BLaER1 treated with 17β-estradiol and CSF1 and Interleukin-3, amounts not matched to agents 10 nM and 100 nM (cell line): ENCODE data around the gene KMT2C.
"Not testable (repeated sequence)": the region's sequence is repeated elsewhere in the genome, so short reads cannot be mapped to it uniquely, and the experiment has no call there.

Experiments
- H3K27ac ChIP-seq, 11 experiments: shearing (Covaris generic); formaldehyde crosslinking; 2 replicates each; pipeline ENCODE4 v1.8.1; 2022
- H3K27me3 ChIP-seq, 11 experiments: shearing (Covaris generic); formaldehyde crosslinking; 2 replicates each; pipeline ENCODE4 v1.8.1; 2022
- H3K36me3 ChIP-seq, 11 experiments: shearing (Covaris generic); formaldehyde crosslinking; 2 replicates each; pipeline ENCODE4 v1.8.1; 2022
- H3K4me1 ChIP-seq, 10 experiments: shearing (Covaris generic); formaldehyde crosslinking; 2 replicates each; pipeline ENCODE4 v1.8.1; 2022
- H3K4me2 ChIP-seq, 11 experiments: shearing (Covaris generic); formaldehyde crosslinking; 2 replicates each; pipeline ENCODE4 v1.8.1; 2022
- H3K4me3 ChIP-seq, 10 experiments: shearing (Covaris generic); formaldehyde crosslinking; 2 replicates each; pipeline ENCODE4 v1.8.1; 2022
- H3K9ac ChIP-seq, 11 experiments: shearing (Covaris generic); formaldehyde crosslinking; 2 replicates each; pipeline ENCODE4 v1.8.1; 2022
- H3K9me3 ChIP-seq, 11 experiments: shearing (Covaris generic); formaldehyde crosslinking; replicated peaks in 1 of 11; 2 replicates each; pipeline ENCODE4 v1.8.1; 2022
- H4K20me1 ChIP-seq, 11 experiments: shearing (Covaris generic); formaldehyde crosslinking; 2 replicates each; pipeline ENCODE4 v1.8.1; 2022
- Cebpa-rat ChIP-seq, 11 experiments: shearing (Covaris generic); IDR thresholded peaks; 2 replicates each; pipeline ENCODE4 v1.8.1; 2022

The KMT2C gene

DNA sequence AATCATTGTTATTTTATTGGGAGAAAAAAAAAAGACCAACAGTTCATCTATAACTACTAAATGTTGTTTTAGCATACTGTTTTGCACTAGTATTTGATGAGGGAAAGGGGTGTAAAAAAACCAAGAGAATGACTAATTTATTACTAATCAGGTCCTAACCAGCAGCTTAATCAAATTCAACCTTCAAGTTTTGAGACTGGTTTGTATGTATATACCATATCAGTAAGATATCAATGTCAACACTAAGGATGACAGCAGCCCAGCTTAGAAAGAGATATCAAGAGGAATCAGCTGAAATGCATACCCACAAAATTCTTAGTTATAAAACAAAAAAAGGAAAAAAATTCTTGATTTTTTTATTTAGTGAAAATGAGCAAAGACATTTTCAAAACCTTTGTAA is 122.6 kb downstream of the KMT2C start:
- no peak overlapping the region for H3K9ac ChIP-seq
- H3K36me3 ChIP-seq: peaks cover 48 to 68% (median 59%) of the 10 kb centered on the region in 11 experiments
- H3K9me3 ChIP-seq: peaks cover 0 to 28% (median 25%) of the 10 kb centered on the region in 11 experiments; a peak in 19 of 22 replicates
- H3K4me1 ChIP-seq: peaks cover 0 to 44% (median 7%) of the 10 kb centered on the region in 10 experiments; a peak in 12 of 20 replicates
- no peaks in the 10 kb centered on the region for H3K27me3 ChIP-seq
- peak overlapping the region in 3 of 11 experiments; percentile 52 to 68 (median 64); a peak in 5 of 22 replicates for H3K27ac ChIP-seq
- peaks cover 0 to 61% (median 15%) of the 10 kb centered on the region in 11 experiments; a peak in 12 of 22 replicates for H4K20me1 ChIP-seq
- H3K4me3 ChIP-seq: no peak overlapping the region
- no peak for TF ChIP-seq Cebpa-rat (IDR thresholded peaks at IDR 0.05)
- peak overlapping the region in 1 of 11 experiments; percentile 47; a peak in 2 of 22 replicates for H3K4me2 ChIP-seq

DNA sequence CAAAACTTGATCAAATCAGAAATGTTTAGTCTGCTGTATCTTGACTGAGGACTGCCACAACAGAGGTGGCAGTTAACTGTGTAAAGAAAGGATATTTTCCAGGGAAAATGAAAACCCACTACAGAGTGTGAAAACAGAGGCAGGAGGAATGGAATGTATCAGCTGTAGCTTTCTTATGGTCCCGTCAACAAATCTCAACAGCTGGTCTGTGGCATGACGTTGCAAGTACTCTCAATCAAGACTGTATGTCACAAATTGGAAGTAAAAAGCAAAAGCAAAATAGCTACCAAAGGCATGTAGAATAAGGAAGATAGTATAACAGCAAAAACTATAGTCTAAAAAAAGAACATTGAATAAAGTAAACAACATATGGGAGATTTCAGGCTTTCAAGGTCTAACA is 123.5 kb downstream of the KMT2C start:
- Histone ChIP-seq H3K9ac (no peak overlapping the region), H3K27ac (no peak overlapping the region; a peak in 1 of 22 replicates), H3K4me3 (no peak overlapping the region), H3K4me1 (peaks cover 0 to 40% (median 7%) of the 10 kb centered on the region in 10 experiments; a peak in 12 of 20 replicates), H3K27me3 (no peaks in the 10 kb centered on the region), H3K9me3 (peaks cover 6 to 37% (median 34%) of the 10 kb centered on the region in 11 experiments; a peak in 21 of 22 replicates), H3K36me3 (peaks cover 52 to 70% (median 62%) of the 10 kb centered on the region in 11 experiments), H4K20me1 (peaks cover 0 to 52% (median 10%) of the 10 kb centered on the region in 11 experiments; a peak in 12 of 22 replicates), H3K4me2 (no peak overlapping the region)
- TF ChIP-seq Cebpa-rat (IDR thresholded peaks at IDR 0.05): no peak

DNA sequence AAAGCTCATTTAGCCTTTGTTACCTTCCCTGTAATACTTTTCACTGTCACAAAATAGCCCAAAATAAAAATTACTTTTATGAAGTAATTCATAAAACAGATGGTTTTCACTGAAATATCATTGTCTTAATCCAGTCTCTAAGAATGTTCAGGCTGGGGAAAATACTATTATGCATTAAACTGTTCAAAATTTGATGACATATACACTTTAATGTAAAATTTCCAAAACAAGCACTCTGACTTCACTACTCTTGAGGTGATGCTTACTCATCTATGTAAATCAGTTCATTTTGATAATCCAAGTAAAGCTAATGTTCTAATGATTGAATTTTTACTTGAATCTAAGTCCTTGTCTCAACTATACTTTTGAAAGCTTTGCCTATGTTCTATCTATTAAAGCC is 127.9 kb downstream of the KMT2C start:
- peaks cover 87 to 97% (median 90%) of the 10 kb centered on the region in 11 experiments for H3K36me3 ChIP-seq
- H3K9me3 ChIP-seq: peaks cover 7 to 39% (median 36%) of the 10 kb centered on the region in 11 experiments; a peak in 21 of 22 replicates
- TF ChIP-seq Cebpa-rat (IDR thresholded peaks at IDR 0.05): no peak
- no peak overlapping the region for H3K9ac ChIP-seq
- H3K4me1 ChIP-seq: no peaks in the 10 kb centered on the region
- H3K27me3 ChIP-seq: no peaks in the 10 kb centered on the region
- no peak overlapping the region for H3K4me3 ChIP-seq
- H4K20me1 ChIP-seq: peaks cover 0 to 40% (median 0%) of the 10 kb centered on the region in 11 experiments; a peak in 4 of 22 replicates
- H3K27ac ChIP-seq: no peak overlapping the region
- no peak overlapping the region for H3K4me2 ChIP-seq

DNA sequence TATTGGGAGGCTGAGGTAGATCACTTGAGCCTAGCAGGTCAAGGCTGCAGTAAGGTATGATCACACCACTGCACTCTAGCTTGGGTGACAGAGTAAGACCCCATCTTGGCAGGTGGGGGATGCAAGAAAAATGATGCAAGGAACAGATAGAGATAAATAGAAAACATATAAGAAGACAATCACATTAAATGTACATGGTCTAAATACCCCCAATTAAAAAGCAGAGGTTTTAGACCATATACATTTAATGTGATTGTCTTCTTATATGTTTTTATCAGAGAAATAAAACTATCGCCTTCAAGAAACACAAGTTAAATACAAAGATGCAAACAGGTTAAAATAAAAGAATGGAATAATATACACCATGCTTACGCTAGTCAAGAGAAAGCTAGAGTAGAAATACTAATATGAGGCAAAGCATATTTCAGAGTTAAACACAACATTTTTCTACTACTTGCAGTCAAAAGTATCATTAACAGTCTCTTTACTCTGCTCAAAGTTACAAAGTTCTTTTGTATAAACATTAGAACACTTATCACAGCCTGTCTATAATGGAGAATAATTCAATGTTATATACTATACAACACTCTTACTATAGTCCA is 136.2 kb downstream of the KMT2C start:
- H3K36me3 ChIP-seq: peaks cover 66 to 90% (median 80%) of the 10 kb centered on the region in 11 experiments
- H3K27ac ChIP-seq, H3K4me2 ChIP-seq, H3K9ac ChIP-seq, H3K27me3 ChIP-seq, H3K4me1 ChIP-seq, H3K4me3 ChIP-seq: not testable (repeated sequence)
- peaks cover 0 to 27% (median 0%) of the 10 kb centered on the region in 11 experiments; a peak in 3 of 22 replicates for H4K20me1 ChIP-seq
- peaks cover 7 to 41% (median 26%) of the 10 kb centered on the region in 11 experiments; a peak in 18 of 22 replicates for H3K9me3 ChIP-seq

DNA sequence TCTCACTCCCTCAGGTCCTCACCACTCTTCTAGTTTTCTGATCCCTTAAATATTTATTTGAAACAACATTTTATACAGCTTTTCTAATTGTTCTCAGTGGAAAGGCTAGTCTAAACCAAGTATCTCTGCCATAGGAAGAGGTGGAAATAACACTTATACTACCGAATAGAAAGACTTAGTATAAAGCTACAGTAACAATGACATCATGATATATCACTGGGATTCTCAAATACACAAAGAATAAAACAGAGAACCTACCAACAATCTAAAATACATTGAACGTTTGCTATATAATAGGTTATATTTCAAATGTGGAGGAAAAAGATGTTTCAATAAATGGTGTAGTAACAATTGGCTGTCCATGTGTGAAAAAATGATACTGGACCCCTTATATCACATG is 142.9 kb downstream of the KMT2C start:
- no peak for TF ChIP-seq Cebpa-rat (IDR thresholded peaks at IDR 0.05)

DNA sequence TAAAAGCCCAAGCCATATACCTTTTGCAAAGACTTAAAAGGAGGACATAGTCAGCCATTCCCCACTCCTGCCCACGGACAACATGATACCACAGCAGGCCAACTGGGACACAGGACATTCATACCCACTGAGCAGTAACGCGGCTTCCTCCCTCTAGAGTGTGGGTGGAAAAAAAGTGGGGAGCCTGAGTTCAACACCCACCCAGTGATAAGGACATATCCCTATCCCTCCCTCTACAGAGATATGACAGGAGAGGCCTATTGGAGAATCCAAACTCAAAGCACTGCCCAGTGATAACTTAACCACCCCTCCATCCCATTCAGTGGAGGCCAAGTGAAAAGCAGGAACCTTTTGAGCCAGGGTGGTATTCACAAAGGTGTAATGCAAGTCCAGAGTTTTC is 148.8 kb downstream of the KMT2C start:
- not testable (repeated sequence) for H3K27ac ChIP-seq, H3K4me3 ChIP-seq, H3K4me1 ChIP-seq, H3K27me3 ChIP-seq, H3K4me2 ChIP-seq, H3K9ac ChIP-seq
- peaks cover 25 to 38% (median 34%) of the 10 kb centered on the region in 11 experiments for H3K9me3 ChIP-seq
- peaks cover 38 to 59% (median 47%) of the 10 kb centered on the region in 11 experiments for H3K36me3 ChIP-seq
- H4K20me1 ChIP-seq: peaks cover 0 to 19% (median 0%) of the 10 kb centered on the region in 11 experiments; a peak in 3 of 22 replicates

More for the DNA sequence above, 142.9 kb downstream of the KMT2C start:
- no peak overlapping the region for H3K4me2 ChIP-seq
- peaks cover 72 to 93% (median 78%) of the 10 kb centered on the region in 11 experiments for H3K36me3 ChIP-seq
- no peak overlapping the region for H3K9ac ChIP-seq
- H3K27ac ChIP-seq: no peak overlapping the region
- H3K4me3 ChIP-seq: no peak overlapping the region
- peaks cover 0 to 7% (median 0%) of the 10 kb centered on the region in 11 experiments; a peak in 3 of 22 replicates for H4K20me1 ChIP-seq
- no peaks in the 10 kb centered on the region for H3K4me1 ChIP-seq
- H3K27me3 ChIP-seq: no peaks in the 10 kb centered on the region
- H3K9me3 ChIP-seq: peaks cover 44 to 70% (median 65%) of the 10 kb centered on the region in 11 experiments

DNA sequence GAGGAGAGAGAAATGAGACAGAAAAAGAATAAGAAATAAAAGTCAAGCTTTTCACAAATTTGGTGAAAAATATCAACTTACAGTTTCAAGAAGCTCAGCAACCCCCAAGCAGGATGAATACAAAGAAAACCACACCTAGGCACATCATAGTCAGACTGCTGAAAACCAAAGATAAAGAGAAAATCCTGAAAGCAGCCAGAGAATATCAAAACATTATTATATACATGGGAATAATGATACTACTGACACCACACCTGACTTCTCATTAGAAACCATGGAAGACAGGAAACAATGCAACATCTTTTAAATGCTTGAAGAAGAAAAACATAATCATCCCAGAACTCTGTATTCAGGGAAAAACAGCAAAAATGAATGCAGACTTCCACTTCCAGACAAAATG is 149.6 kb downstream of the KMT2C start:
- Histone ChIP-seq H3K36me3 (peaks cover 36 to 58% (median 45%) of the 10 kb centered on the region in 11 experiments), H4K20me1 (peaks cover 0 to 19% (median 0%) of the 10 kb centered on the region in 11 experiments; a peak in 3 of 22 replicates), H3K9me3 (peaks cover 22 to 33% (median 29%) of the 10 kb centered on the region in 11 experiments)
- H3K4me3 ChIP-seq, H3K4me2 ChIP-seq, H3K4me1 ChIP-seq, H3K27ac ChIP-seq, H3K27me3 ChIP-seq, H3K9ac ChIP-seq: not testable (repeated sequence)

DNA sequence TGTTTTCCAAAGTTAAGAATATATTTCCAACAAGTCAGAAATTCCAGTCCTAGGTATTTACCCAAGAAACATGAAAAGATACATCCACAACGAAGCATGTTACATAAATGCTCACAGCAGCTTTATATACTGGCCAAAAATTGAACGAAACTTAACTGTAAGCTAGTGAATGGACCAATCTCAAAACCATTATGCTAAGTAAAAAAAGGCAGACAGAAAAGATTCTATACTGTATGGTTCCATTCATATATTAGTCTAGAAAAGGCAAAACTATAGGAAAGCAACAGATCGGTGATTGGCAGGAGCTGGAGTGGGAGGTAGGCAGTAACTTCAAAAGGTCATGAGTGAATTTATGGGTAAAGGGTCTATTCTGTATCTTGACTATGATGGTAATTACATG is 150.8 kb downstream of the KMT2C start:
- not testable (repeated sequence) for H3K4me3 ChIP-seq, H3K27ac ChIP-seq, H3K4me1 ChIP-seq, H3K4me2 ChIP-seq, H3K27me3 ChIP-seq, H3K9ac ChIP-seq
- H3K36me3 ChIP-seq: peaks cover 34 to 58% (median 42%) of the 10 kb centered on the region in 11 experiments
- H4K20me1 ChIP-seq: peaks cover 0 to 22% (median 0%) of the 10 kb centered on the region in 11 experiments; a peak in 3 of 22 replicates
- H3K9me3 ChIP-seq: peaks cover 16 to 25% (median 21%) of the 10 kb centered on the region in 11 experiments; a peak in 21 of 22 replicates

DNA sequence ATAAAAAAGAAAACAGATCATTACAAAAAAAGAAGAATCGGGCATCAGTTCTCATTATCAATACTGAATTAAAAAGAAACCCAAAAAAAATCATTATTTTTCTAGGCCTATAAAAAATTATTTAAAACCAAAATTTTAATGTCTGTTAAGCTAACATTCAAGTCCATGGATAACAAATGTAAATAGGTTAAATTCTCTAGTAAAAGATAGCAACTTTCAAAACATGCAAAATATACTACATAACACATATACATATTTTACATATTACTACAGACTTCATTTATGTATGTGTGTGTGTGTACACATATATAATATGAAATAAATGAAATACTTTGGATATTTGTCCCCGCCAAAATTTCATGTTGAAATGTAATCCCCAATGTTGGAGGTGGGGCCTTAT is 158.1 kb downstream of the KMT2C start:
- not testable (repeated sequence) for H3K27ac ChIP-seq, H3K9ac ChIP-seq, H3K4me1 ChIP-seq, H3K4me3 ChIP-seq, H3K9me3 ChIP-seq, H3K27me3 ChIP-seq, H3K4me2 ChIP-seq
- Histone ChIP-seq H3K36me3 (peaks cover 0 to 65% (median 24%) of the 10 kb centered on the region in 11 experiments; a peak in 20 of 22 replicates), H4K20me1 (peaks cover 0 to 35% (median 0%) of the 10 kb centered on the region in 11 experiments; a peak in 3 of 22 replicates)

DNA sequence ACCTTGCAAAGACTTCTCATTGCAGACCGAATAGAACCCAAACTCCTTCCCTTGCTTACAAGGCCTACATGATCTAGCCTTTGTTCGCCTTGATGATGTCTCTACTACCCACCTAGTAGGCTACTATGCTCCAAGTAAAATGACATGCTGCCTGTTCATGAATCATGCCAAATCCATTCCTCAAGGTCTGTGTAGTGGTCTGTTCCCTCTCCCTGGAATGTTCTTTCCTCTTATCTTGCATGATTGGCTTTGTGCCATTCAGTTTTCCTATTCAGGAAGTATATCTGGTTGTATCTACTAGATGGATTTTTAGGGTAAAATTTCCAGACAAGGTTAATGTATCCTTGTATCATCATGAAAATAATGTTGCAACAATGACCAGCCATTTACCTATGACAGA is 165.4 kb downstream of the KMT2C start:
- H3K36me3 ChIP-seq: peaks cover 27 to 87% (median 47%) of the 10 kb centered on the region in 11 experiments
- H4K20me1 ChIP-seq: peaks cover 0 to 34% (median 0%) of the 10 kb centered on the region in 11 experiments; a peak in 3 of 22 replicates
- not testable (repeated sequence) for H3K4me1 ChIP-seq, H3K4me2 ChIP-seq, H3K9ac ChIP-seq, H3K27me3 ChIP-seq, H3K9me3 ChIP-seq, H3K4me3 ChIP-seq, H3K27ac ChIP-seq

DNA sequence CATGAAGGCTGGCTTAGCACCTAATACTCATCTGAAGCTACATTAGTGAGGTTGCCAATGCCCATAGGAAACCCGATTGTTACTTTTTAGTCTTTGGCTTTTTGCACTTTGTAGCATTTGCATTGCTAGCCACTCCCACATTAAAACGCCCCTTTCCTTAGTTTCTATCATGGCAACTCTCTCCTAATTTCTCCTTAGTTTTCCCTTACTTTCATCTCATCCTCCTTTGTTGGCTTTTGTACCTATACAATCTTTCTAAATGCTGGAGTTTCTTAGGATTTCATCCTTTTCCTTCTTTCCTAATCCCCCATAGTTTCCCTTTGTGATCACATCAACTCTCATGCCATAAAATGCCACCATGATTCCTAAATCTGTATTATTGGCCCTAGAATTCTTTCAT is 168.9 kb downstream of the KMT2C start:
- H3K36me3 ChIP-seq: peaks cover 47 to 89% (median 54%) of the 10 kb centered on the region in 11 experiments
- not testable (repeated sequence) for H3K27me3 ChIP-seq, H3K4me2 ChIP-seq, H3K4me3 ChIP-seq, H3K27ac ChIP-seq, H3K9ac ChIP-seq, H3K9me3 ChIP-seq, H3K4me1 ChIP-seq
- peaks cover 0 to 40% (median 0%) of the 10 kb centered on the region in 11 experiments; a peak in 4 of 22 replicates for H4K20me1 ChIP-seq

DNA sequence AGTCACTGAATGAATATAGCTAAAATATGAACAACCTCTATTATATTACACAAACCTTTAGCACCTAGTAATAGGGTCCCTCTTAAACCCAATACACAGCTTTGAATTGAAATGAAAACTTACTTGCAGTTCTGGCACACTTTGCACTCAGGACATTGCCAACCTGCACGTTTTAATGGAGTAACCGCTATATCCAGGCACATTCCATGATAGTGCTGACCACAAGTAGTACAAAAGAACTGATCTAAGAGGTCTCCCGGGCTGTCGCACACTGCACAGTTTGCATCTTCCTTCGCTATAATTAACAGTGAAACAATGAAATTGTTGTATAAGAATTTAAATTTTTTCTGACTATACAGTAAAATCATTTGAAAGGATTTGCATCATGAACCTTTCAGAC is 170.9 kb downstream of the KMT2C start:
- not testable (repeated sequence) for H3K9me3 ChIP-seq, H3K4me3 ChIP-seq, H3K27ac ChIP-seq, H3K4me2 ChIP-seq, H3K4me1 ChIP-seq, H3K27me3 ChIP-seq, H3K9ac ChIP-seq
- Histone ChIP-seq H3K36me3 (peaks cover 32 to 80% (median 43%) of the 10 kb centered on the region in 11 experiments), H4K20me1 (peaks cover 0 to 38% (median 0%) of the 10 kb centered on the region in 11 experiments; a peak in 5 of 22 replicates)

DNA sequence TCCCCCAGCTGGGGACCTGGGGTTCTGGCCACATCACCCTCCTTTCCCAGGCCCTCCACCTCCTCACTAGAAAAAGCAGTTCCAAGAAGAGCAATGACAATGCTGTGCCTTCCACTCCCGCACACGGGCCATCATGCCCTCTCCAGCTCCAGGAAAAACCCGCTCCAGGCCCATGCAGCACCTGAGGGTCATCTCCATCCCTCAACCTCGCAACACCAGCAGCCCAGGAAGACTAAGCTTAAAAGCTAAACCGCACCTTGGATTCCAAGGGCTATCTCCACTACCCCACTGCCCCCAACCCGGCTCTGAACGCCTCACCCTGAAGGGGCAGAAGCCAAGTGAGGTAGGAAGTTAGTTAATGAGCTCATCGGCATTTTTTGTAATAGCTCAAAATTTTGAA is 173.7 kb downstream of the KMT2C start:
- not testable (repeated sequence) for H3K9ac ChIP-seq, H3K4me2 ChIP-seq, H3K4me1 ChIP-seq, H3K4me3 ChIP-seq, H3K27ac ChIP-seq, H3K27me3 ChIP-seq, H3K9me3 ChIP-seq
- peaks cover 0 to 54% (median 0%) of the 10 kb centered on the region in 11 experiments; a peak in 5 of 22 replicates for H4K20me1 ChIP-seq
- peaks cover 42 to 81% (median 51%) of the 10 kb centered on the region in 11 experiments for H3K36me3 ChIP-seq
